CD14-positive monocyte (primary cell): ENCODE results near the gene TSHR. TPM values are rescaled to one million over a fixed set of nuclear protein-coding genes. Genes with fewer than 3 reads are reported as not detected.

Experiments used
- DNase-seq, 3 donors: peaks; one replicate each; pipeline ENCODE4 v3.0.0-alpha.2; 2011 to 2022
- H2AFZ ChIP-seq: 2 replicates; pipeline ENCODE4 v1.6.0; 2012; ENCODE audit warnings: mild to moderate bottlenecking, low read depth, low read length, inconsistent platforms; ENCODE audit not compliant: insufficient read depth, poor library complexity, severe bottlenecking
- H3K27ac ChIP-seq, 2 donors: 1 replicate in 1 of 2; 2 replicates in 1 of 2; pipeline ENCODE4 v1.5.1; 2012 to 2013; ENCODE audit warnings: low read length in 2 of 2, control low read depth in 1 of 2, inconsistent platforms in 1 of 2, low read depth in 1 of 2, mild to moderate bottlenecking in 1 of 2
- H3K27me3 ChIP-seq, 2 donors: one replicate each; pipeline versions ENCODE4 v1.6.0 to v1.6.1; 2011 to 2013; ENCODE audit warnings: low read length in 2 of 2; ENCODE audit not compliant: control insufficient read depth in 2 of 2, insufficient read depth in 2 of 2
- H3K36me3 ChIP-seq, 2 donors: replicated peaks in 1 of 2; 1 replicate in 1 of 2; 2 replicates in 1 of 2; pipeline versions ENCODE4 v1.5.1 to v1.6.1; 2012 to 2013; ENCODE audit warnings: low read length in 2 of 2, control low read depth in 1 of 2, inconsistent platforms in 1 of 2, mild to moderate bottlenecking in 1 of 2; ENCODE audit not compliant: insufficient read depth in 2 of 2, control insufficient read depth in 1 of 2
- H3K4me1 ChIP-seq, 2 donors: 1 replicate in 1 of 2; 2 replicates in 1 of 2; pipeline versions ENCODE4 v1.5.1 to v1.6.1; 2012 to 2013; ENCODE audit warnings: low read length in 2 of 2, control low read depth in 1 of 2, inconsistent platforms in 1 of 2, mild to moderate bottlenecking in 1 of 2, moderate library complexity in 1 of 2; ENCODE audit not compliant: insufficient read depth in 2 of 2, control insufficient read depth in 1 of 2
- H3K4me2 ChIP-seq: replicated peaks from 2 replicates; pipeline ENCODE3; 2012; ENCODE audit warnings: low read length, moderate library complexity, mild to moderate bottlenecking; ENCODE audit not compliant: poor library complexity, severe bottlenecking; ENCODE audit errors: extremely low read depth
- H3K4me3 ChIP-seq, 3 experiments: fragments of 200-600 bp in 1 of 3; sonication (generic) in 1 of 3; replicated peaks in 1 of 3; 1 replicate in 2 of 3; 2 replicates in 1 of 3; pipeline ENCODE4 v1.5.1; 2011 to 2013; ENCODE audit warnings: low read length in 3 of 3, mild to moderate bottlenecking in 3 of 3, control low read depth in 2 of 3, low read depth in 2 of 3, inconsistent platforms in 1 of 3, moderate library complexity in 1 of 3
- H3K79me2 ChIP-seq: 2 replicates; pipeline ENCODE4 v1.6.0; 2012; ENCODE audit warnings: mild to moderate bottlenecking, control low read depth, inconsistent platforms, low read length, moderate library complexity; ENCODE audit not compliant: insufficient read depth
- H3K9ac ChIP-seq: 2 replicates; pipeline ENCODE4 v1.6.0; 2017; ENCODE audit warnings: low read length, mild to moderate bottlenecking; ENCODE audit not compliant: insufficient read depth, poor library complexity, severe bottlenecking
- H3K9me3 ChIP-seq, 2 donors: replicated peaks in 1 of 2; 1 replicate in 1 of 2; 2 replicates in 1 of 2; pipeline versions ENCODE4 v1.5.1 to v1.6.1; 2012 to 2013; ENCODE audit warnings: low read length in 2 of 2, control low read depth in 1 of 2; ENCODE audit not compliant: control insufficient read depth in 1 of 2, insufficient read depth in 1 of 2
- H4K20me1 ChIP-seq: 2 replicates; pipeline ENCODE4 v1.6.0; 2012; ENCODE audit warnings: mild to moderate bottlenecking, low read length, control low read depth, moderate library complexity; ENCODE audit not compliant: insufficient read depth
- H3K27ac Mint-ChIP-seq, 7 donors: one replicate each; pipeline ENCODE4 v1.8.0; 2020; ENCODE audit warnings: mild to moderate bottlenecking in 7 of 7, mixed read lengths in 7 of 7, moderate library complexity in 6 of 7, inconsistent platforms in 2 of 7
- H3K27me3 Mint-ChIP-seq, 3 donors: one replicate each; pipeline ENCODE4 v1.8.0; 2021 to 2022; ENCODE audit warnings: low read depth in 3 of 3, mild to moderate bottlenecking in 3 of 3, mixed read lengths in 3 of 3, moderate library complexity in 3 of 3, inconsistent platforms in 1 of 3
- H3K36me3 Mint-ChIP-seq, 2 donors: one replicate each; pipeline ENCODE4 v1.8.0; 2020; ENCODE audit warnings: mixed read lengths in 2 of 2, inconsistent platforms in 1 of 2, mild to moderate bottlenecking in 1 of 2
- H3K4me1 Mint-ChIP-seq: one replicate; pipeline ENCODE4 v1.8.0; 2020; ENCODE audit warnings: mild to moderate bottlenecking, mixed read lengths
- H3K4me3 Mint-ChIP-seq, 2 donors: one replicate each; pipeline ENCODE4 v1.8.0; 2020; ENCODE audit warnings: mild to moderate bottlenecking in 2 of 2, mixed read lengths in 2 of 2, moderate library complexity in 1 of 2
- H3K9me3 Mint-ChIP-seq, 7 donors: one replicate each; pipeline ENCODE4 v1.8.0; 2020 to 2022; ENCODE audit warnings: mixed read lengths in 7 of 7, mild to moderate bottlenecking in 6 of 7, moderate library complexity in 6 of 7, inconsistent platforms in 2 of 7
- CTCF ChIP-seq: fragments of 200-600 bp; IDR thresholded peaks from one replicate; pipeline ENCODE4 v1.8.0; 2022; ENCODE audit warnings: antibody characterized with exemption, mild to moderate bottlenecking
- WGBS: methylation state at CpG from one replicate; pipeline ENCODE4 v1.1.5; 2013; ENCODE audit warnings: missing lambda C conversion rate; ENCODE audit not compliant: insufficient coverage; 5-methylcytosine and 5-hydroxymethylcytosine counted together
- intact Hi-C, 2 donors: fragments of 100-400 bp; cut with micrococcal nuclease; formaldehyde crosslinking; loops; one replicate each; pipeline versions ENCODE4 v1.15.0 to v1.15.1; 2023
- polyA plus RNA-seq, 3 donors: library from polyadenylated mRNA; depleted of rRNA in 1 of 3; unstranded in 2 of 3; stranded (reverse) in 1 of 3; fragments of 300-500 nt in 2 of 3; fragments of >200 nt in 1 of 3; fragmentation: Illumina TruSeq in 2 of 3; gene quantifications; 1 replicate in 2 of 3; 2 replicates in 1 of 3; pipeline ENCODE4 v1.2.3, GENCODE V29; 2012 to 2021

TSHR gene
- polyA plus RNA-seq, 3 donors = not detected

- Mint-ChIP-seq H3K4me3 (no peak overlapping the region), H3K36me3 (peaks cover 0 to 10% of the 10 kb centered on the region in 2 donors), H3K4me1 (peaks cover 30% of the 10 kb centered on the region), H3K27ac (peak overlapping the region; percentile 95 to 99 (median 97)), H3K27me3 (no peaks in the 10 kb centered on the region), H3K9me3 (no peaks in the 10 kb centered on the region)
- Histone ChIP-seq H3K4me3 (peak overlapping the region in 2 of 3 experiments; percentile 76 to 93), H3K9ac (no peak overlapping the region), H3K27ac (peak overlapping the region; percentile 90 to 94), H4K20me1 (no peaks in the 10 kb centered on the region), H3K79me2 (no peaks in the 10 kb centered on the region), H3K4me1 (peaks cover 13 to 16% of the 10 kb centered on the region in 2 donors), H3K9me3 (no peaks in the 10 kb centered on the region), H3K4me2 (peak overlapping the region; percentile 98), H2AFZ (peak overlapping the region; percentile 92), H3K27me3 (no peaks in the 10 kb centered on the region), H3K36me3 (no peaks in the 10 kb centered on the region)
- WGBS = 31% methylated on average over 2 of the region's 3 CpGs
- peak; percentile 25 for TF ChIP-seq CTCF
- intact Hi-C loops = loop anchor here (5.0 to 10.0 kb wide), 2 partner anchors 54 to 174 kb away; partner anchors contain the start of gene GTF2A1 (in 1 of the 2)
- no peak for DNase-seq
These were observed 215.4 kb downstream of the TSHR start for GRCh38 chr14:81170829-81171195.

DNA sequence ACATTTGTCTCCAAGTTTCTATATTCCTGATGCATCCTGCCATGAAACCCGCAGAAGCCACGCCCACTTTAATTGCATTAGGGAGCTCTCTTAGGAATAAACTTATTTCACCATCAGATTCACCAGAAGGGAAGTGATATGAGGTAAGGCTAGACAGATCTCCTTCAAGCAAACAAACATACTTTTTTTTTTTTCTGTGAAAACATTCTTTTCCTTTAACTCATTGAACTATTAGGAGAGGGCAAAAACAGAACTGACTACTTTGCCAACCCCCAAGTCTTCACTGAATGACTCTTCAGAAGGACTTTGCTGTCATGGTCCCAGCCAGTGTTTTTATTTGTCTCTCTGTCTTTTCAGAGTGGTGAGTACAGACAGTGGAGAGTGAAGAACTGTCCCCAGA lies 216.9 kb downstream of the TSHR start:
- Histone ChIP-seq H3K9me3 (no peaks in the 10 kb centered on the region), H4K20me1 (no peaks in the 10 kb centered on the region), H3K36me3 (no peaks in the 10 kb centered on the region), H3K9ac (no peak overlapping the region), H3K27ac (peak overlapping the region in 1 of 2 donors; percentile 17), H3K27me3 (no peaks in the 10 kb centered on the region), H3K4me1 (peaks cover 17 to 32% of the 10 kb centered on the region in 2 donors), H3K4me3 (no peak overlapping the region), H3K79me2 (no peaks in the 10 kb centered on the region), H3K4me2 (no peak overlapping the region), H2AFZ (no peak overlapping the region)
- no CpG with 5 or more reads among the region's 2 CpGs for WGBS
- Mint-ChIP-seq H3K36me3 (peaks cover 0 to 10% of the 10 kb centered on the region in 2 donors), H3K4me3 (no peak overlapping the region), H3K9me3 (no peaks in the 10 kb centered on the region), H3K4me1 (peaks cover 42% of the 10 kb centered on the region), H3K27me3 (no peaks in the 10 kb centered on the region), H3K27ac (peak overlapping the region in 1 of 7 donors; percentile 33)
- DNase-seq = no peak
- intact Hi-C loops = loop anchor here (5.0 to 10.0 kb wide), 2 partner anchors 52 to 175 kb away; partner anchors contain the start of gene GTF2A1 (in 1 of the 2)
- TF ChIP-seq CTCF = no peak
